GM12891 (cell line): Measurements from ENCODE around the gene FOXN3.

Source experiments
- PAX5 ChIP-seq: IDR thresholded peaks from 2 replicates; pipeline ENCODE4 v1.6.1; 2011; ENCODE audit warnings: low read length, moderate library complexity, mild to moderate bottlenecking; ENCODE audit not compliant: insufficient read depth, severe bottlenecking
- POLR2A ChIP-seq: IDR thresholded peaks from 2 replicates; pipeline ENCODE4 v1.6.1; 2011; ENCODE audit warnings: low read depth, low read length, control low read depth
- POLR2AphosphoS5 ChIP-seq: IDR thresholded peaks from 2 replicates; pipeline ENCODE4 v1.6.1; 2011; ENCODE audit warnings: low read depth, low read length, control low read depth
- SPI1 ChIP-seq: IDR thresholded peaks from 2 replicates; pipeline ENCODE4 v1.6.1; 2011; ENCODE audit warnings: low read depth, low read length, control low read depth
- TAF1 ChIP-seq: IDR thresholded peaks from 2 replicates; pipeline ENCODE4 v1.6.1; 2011; ENCODE audit warnings: low read depth, low read length, control low read depth

- TF ChIP-seq POLR2A (no peak), POLR2AphosphoS5 (no peak), TAF1 (no peak), PAX5 (no peak), SPI1 (no peak)
Observed at GRCh38 chr14:89442280-89442679, 25.2 kb upstream of the FOXN3 start.
